Right kidney (tissue), 1 donor: ENCODE results near the gene LPIN1.
A peak's percentile ranks its signal among the peaks of the same experiment; 100 is the strongest.
"Not testable (repeated sequence)": the region's sequence is repeated elsewhere in the genome, so short reads cannot be mapped to it uniquely, and the experiment has no call there.

Experiments
- DNase-seq: peaks from one replicate; pipeline ENCODE4 v3.0.0-alpha.2; 2016

The LPIN1 gene

DNA sequence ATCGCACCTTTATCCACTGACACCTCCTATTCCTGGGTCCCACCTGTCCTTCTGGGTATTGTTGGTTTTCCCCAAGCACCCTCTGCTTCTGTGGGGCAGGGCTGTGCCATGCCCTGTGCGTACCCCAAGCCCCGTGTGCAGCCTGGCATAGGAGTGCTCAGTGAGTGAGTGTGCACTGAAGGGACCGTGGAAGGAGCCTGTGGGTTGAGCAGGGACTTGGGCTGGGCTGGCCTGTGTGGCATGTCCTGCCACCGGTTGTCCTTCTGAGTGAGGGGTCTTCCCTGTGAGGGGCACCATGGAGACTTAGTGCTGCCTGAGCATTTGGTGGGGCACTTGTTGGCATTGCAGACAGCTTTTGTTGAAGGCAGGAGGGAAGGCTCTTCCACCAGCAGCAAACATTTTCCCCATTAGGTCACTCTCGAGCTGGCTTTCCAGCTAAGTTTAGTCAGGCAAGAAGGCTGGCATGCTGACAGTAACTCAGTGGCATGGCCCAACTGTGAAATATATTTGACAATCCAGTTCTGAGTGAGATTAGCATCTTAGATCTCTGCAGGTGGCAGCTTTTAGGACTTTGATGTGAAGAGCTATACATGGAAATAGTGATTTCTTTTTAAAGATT is 64.7 kb downstream of the LPIN1 start:
- DNase-seq = no peak

DNA sequence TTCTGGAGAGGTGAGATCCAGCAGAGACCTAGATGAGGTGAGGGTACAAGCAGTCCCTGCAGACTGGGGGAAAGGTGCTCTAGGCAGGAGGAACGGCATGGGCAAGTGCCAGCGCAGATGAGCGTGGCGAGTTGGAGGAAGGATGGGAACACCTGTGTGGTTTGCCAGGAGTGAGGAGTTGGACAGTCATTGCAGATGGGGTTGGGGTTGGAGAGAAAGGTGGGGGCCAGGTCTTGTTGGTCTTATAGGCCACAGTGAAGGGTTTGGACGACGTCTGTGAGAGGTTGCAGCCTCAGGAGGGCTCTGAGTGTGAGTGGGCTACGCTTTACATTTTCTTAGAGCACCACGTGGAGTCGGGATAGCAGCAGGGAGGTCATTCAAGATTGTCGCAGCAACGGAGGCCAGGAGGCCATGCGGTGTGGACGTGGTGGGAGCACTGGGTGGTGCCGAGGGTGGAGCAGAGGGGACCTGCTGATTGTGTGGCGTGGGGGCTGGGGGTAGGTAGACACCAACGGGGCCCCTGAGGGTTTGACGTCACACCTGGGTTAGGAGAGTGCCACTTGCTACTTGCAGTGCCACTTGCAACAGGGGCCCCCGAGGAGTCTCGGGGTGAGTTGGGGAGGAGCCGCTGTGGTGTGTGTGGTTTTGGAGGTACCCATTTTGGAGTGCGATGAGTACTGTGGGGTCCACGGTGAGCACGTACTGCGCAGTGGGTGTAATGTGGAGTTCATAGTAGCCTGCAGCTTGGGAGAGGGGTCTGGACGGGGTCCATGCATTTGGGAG is 66.2 kb downstream of the LPIN1 start:
- no peak for DNase-seq

DNA sequence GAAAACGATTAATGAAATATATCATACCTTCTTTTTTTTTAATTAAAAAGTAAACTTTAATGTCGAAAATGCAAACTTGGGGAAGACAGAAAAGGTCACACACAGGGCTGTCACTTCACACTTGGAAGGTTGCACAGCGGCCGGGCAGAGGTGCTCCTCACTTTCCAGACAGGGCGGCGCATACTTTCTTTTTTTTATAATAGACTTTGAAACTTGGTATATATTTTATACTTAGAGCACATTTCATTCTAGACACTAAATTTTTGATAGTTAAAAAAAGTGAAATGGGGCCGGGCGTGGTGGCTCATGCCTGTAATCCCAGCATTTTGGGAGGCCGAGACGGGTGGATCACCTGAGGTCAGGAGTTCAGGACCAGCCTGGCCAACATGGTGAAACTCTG is 66.9 kb downstream of the LPIN1 start:
- DNase-seq = not testable (repeated sequence)

DNA sequence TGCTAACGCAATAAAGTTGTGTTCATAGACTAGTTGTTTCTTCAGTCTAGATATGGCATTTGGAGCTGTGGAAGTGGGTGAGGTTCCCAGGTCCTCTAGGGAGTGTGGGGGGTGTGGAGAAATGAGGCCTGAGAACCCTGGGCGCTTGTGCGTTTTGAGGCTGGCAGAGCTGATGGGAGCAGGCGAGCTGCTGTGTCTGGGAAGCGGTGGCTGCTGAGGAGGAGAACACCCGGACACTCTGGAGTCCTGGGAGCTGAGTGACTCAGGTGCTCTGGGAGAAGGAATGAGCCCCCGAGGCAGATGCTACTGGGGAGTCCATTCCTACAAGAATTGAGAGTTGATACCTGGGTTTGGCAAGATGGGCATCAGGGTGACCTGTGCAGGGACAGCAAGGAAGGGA is 67.5 kb downstream of the LPIN1 start:
- DNase-seq = no peak

DNA sequence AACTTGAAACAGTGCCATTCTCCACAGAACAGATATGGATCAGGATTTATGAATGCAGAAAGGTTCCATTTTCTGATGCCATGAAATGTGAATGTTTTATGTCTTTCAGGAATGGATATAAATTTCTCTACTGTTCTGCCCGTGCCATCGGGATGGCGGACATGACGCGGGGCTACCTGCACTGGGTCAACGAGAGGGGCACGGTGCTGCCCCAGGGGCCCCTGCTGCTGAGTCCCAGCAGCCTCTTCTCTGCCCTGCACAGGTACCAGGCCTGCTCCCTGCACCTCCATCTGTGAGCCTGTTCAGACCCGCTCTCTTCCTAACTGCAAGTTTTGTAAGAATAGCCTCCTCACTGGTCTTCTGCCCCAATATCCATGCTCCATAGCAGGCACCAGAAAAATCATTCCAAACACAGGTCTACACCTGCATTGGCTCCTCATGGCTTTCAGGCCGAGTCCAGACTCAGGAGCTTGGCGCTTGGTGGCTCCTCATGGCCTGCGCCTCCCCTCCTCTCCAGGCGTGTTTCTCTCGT is 68.6 kb downstream of the LPIN1 start:
- DNase-seq = no peak

DNA sequence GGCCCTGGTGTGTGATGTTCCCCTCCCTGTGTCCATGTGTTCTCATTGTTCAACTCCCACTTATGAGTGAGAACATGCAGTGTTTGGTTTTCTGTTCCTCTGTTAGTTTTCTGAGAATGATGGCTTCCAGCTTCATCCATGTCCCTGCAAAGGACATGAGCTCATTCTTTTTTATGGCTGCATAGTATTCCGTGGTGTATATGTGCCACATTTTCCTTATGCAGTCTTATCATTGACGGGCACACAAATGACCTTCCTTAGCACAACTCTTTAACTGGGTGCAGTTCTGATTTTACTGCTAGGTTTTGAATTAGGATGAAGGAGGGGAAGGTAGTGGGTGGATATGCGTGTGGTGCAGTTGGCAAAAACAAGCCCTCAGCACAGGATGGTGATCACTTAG is 70.5 kb downstream of the LPIN1 start:
- DNase-seq = not testable (repeated sequence)

DNA sequence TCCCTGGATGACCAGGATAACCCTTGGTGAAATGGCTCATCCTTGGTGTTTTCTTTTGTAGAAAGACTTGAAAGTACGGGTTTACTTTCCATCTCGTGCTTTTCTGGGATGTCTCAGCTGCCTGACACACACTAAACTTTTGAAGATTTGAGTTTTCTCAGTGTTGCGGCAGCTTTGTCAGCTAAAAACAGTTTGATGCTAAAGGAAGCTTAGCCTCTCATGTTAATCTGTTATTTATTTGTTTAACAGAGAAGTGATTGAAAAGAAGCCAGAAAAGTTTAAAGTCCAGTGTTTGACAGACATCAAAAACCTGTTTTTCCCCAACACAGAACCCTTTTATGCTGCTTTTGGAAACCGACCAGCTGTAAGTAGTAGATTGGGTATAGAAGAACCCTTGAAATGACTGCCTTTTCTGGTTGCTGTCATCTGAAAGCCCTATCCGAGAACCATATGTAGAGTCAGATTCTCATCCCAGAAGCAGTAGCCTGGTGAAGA is 72.8 kb downstream of the LPIN1 start:
- no peak for DNase-seq

DNA sequence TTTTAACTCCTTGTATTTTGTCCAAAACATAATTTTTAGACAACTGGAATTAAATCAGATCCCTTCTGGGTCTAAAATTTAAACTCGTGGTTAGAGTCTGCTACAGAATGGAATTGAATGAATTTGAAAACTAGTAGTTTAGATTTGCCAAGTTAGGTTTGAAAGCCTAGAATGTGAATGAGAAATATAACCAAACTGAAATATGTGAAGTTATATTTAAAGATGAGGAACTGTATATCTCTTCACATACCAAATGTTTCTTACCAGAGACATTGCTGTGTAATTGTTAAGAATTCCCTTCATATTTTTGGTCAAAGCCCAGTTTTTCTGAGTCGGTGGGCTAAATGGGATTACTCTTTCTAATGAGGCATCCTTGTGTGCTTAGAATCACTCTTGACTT is 74.2 kb downstream of the LPIN1 start:
- DNase-seq = no peak

DNA sequence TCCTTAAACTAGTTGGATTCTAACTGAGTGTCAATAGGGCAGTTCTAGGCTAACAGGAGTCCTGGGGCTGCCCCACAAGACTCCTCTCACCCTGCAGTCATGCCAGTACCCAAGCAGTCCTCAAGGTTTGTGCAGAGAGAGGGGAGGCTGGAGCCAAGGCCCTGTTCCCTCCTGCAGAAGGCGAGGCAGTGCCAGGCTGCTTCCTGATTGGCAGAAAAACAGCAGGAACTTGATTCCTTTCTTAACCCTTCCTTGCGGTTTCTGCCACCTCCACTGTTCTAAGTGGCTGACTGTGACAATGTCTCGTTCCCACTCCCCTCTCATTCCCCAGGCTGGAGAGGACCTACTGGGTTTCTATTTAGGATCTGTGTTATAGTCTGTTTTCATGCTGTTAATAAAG is 75.3 kb downstream of the LPIN1 start:
- DNase-seq = no peak

DNA sequence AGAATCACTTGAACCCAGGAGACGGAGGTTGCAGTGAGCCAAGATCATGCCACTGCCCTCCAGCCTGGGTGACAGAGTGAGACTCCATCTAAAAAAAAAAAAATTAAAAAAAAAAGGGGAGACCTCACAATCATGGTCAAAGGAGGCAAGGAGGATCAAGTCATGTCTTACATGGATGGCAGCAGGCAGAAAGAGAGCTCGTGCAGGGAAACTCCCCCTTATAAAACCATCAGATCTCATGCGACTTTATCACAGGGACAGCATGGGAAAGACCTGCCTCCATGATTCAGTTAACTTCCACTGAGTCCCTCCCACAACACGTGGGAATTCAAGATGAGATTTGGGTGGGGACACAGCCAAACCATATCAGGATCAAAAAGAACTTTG is 75.9 kb downstream of the LPIN1 start:
- not testable (repeated sequence) for DNase-seq

DNA sequence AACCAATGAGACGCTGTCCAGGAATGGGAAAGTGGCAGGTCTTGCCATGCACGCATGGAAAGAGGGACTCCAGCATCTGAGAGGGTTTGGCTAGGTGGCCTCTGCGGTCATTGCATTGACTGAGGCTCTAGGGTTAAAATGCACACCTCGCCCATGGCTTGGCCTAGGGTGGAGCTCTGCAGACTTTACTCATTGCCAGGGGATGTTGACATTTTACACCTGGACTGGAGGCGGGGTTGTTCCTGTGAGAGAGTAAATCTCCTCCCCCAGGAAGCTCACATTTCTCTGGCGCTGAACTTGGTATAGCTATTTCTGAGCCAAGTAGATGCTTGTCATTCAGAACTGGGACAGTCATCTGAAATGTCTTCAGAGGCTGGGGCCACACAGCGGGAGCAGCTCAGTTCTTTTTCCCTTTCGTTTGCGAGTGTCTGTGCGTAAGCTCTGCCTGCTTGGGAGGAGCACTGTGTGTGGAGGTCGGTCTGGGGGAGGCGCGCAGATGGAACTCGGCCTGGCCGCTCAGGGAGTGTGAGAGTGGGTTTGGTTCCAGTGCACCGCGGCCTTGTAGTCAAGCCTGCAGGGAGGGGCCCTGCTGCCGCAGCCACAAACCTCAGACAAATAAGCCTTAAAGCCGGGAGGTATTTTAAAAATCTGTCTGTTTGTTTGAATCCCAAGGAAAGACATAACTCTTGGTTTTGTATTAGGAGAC is 76.5 kb downstream of the LPIN1 start:
- no peak for DNase-seq

DNA sequence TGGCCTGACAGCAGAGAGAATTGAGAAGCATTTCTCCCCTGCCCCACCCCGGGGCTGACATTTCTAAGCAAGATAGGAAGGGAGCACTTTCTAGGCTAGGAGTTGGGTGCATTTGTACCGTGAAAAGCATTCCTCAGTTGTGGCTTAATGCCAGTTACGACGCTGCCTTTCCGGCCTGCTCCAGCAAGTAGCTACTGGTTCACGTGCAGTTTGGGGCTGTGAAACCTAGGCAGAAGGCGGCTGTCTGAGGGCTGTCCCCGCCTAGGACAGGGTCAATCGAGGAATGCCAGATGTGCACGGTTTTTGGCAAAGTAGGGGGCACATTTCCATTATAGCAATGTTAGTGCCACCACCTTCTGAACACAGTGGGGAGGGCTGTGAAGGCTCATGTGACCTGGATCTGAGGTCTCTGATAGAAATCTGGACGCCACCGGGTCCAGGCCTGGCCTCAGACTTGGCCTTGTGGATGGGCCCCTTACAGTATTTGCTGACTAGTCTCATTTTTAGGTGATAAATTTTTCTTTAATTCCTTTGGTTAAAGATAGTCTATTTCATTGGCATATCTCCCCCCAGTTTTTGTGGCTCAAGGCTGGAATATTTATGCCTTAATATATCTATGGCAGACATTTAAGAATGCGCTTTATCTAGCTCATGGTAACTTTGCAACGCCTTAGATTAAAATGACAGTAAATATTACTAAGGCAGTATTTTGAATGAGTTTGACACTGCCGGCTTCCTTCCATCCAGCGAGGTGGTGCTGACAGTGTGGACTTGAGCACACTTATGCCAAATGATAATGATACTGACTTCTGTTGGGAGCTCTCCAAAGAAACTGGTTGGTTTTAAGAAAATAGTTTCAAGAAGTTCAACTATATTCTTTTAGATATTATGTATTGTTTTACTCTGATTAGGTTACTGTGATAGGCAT is 78.7 kb downstream of the LPIN1 start:
- no peak for DNase-seq

DNA sequence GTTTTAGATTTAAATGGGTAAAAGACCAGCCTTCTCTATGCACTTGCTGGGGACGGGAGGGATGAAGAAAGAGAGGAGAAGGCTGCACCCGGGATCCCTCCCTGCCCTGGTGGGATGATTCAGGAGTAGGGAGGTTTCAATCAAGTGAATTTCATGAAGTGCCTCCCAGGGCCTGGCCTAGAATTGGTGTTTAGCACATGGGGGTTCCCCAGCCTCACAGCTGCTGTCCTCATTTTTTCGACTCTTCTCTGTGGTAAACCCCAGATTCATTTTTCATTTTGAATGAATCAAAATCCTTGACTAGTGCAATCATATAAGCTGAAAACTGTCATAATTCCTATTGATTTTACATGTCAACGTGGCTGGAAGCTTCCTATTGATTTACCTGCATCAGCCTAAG is 81.1 kb downstream of the LPIN1 start:
- no peak for DNase-seq

DNA sequence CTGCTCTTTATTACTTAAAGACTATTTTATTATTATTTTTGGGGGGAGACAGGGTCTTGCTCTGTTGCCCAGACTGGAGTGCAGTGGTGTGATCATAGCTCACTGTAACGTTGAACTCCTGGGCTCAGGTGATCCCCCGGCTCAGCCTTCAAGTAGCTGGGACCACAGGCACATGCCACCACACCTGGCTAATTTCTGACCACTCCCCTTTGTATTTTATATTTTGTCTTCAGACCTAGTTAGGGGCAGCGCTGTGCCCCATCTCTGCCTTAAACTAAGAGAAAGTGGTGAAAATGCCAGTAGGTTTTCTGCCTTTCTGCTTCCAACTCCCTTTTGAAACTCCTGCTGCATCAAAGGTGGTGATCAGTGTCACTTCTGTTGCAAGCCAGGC is 82.5 kb downstream of the LPIN1 start:
- DNase-seq = no peak

DNA sequence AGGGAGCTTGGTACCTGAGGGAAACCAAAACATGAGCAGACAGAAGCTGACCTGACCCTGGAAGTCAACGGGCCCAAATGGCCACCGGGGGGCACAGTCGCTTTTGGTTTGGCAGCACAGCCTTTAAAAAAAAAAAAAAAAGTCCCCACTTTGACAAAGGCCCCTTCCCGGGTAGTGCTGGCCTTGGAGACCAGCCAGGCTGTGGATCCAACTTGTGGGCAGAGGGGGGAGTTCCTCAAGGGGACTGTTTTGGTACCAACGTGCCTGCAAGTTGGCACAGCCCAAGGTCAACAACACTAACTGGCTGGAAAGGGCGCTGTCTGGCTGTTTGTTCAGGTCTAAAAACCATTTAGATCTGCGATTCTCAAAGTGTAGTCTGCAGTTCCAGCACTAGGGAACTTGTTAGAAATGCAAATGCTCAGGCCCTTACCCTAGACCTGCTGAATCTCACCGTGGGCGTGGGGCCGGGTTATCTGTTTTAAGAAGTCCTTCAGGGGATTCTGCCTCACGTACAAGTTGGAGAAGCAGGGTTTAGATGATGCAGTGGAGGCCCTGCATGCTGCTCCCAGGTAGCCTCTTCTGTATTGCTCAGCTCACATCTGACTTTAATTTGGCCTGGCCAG is 83.0 kb downstream of the LPIN1 start:
- DNase-seq = peak; percentile 73

DNA sequence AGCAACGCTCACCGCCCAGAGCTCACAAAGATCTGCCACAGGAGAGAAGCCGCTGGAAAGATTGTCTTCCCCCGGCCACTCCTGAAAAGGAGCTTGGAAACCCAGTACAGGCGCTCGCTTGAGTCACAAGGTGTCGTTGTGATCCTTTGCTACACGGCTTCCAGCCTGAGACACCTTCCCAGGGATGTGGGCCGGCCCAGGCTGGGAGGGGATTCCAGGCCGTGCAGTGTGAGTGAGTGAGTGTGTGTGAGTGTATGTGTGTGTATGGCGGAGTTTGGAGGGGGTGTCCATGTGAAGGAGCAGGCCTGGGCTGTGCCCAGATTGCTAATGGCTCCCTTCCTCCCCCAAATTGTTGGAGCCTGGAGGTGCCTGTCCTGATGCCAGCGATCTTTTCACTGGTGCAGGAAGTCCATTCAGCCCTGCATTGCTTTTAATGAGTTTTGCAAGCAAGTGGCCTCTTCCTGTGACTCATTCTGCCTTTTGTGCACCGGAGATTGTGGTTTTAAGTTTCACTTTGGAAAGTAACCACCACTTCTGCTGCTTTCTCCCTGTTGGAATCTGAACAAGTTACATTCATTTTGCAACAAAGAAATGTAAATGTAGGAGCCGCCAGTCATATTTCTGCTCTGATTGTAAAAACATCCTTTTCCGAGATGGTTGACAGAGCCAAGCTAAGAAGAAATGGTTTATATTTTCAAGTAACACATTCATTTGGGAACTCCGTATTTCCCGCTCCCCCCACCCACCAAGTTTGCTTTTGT is 83.7 kb downstream of the LPIN1 start:
- DNase-seq = peak; percentile 91

DNA sequence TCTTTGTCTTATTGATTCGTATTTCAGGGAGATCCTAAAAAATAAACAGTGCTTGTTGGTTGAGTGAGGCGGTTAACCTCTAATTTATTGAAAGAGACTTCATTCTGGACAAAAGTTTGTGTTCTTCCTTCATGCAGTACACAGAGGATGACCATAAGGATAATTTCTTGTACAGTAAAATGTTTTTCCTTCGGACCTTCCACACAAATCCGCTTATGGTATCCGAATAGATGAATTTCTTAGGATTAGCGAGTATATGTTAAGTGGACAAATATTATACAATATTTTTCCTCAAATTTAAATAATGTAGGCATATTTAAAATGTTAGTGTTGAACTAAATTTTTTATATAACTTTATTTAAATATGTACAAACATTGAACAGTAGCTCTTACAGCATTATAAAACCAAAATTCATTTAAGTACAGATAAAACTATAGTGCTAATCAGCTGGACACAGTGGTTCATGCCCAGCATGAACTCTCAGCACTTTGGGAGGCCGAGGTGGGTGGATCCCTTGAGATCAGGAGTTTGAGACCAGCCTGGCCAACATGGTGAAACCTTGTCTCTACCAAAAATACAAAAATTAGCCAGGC is 84.4 kb downstream of the LPIN1 start:
- no peak for DNase-seq

DNA sequence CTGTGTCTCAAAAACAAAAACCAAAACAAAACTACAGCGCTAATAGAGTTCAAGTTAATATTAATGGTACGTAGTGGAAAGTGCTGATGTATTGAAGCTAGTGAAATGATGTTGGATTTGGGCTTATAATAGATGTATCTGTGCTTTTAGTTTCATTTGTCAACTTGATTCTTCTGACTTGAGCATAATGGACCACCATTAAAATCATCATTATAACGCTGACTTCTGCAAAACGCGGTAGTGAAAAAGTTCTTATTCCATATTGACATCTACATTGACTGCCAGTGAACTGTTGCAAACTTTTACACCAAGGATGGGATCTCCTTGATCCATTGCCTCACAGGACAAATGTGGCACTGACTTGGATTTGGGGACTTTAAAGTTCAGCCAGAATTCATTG is 85.0 kb downstream of the LPIN1 start:
- DNase-seq = no peak

DNA sequence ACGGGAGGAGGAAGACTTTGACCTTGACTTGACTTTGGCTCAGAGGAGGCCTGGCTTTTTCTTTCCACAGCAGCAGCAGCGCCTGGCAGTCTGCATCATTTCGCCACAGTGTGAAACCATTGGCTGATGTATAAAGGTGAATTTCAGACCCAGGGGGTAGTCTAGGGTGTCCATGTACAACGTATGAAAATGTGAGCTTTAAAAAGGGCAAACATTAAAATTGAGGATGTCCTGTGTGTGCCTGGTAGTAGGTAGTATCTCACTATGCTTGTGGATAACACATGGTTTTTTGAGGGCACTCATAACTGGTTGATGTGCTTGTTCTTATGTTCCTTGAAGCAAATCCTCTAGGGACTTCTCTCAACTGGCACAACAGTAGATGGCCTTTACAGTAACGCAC is 86.1 kb downstream of the LPIN1 start:
- no peak for DNase-seq

DNA sequence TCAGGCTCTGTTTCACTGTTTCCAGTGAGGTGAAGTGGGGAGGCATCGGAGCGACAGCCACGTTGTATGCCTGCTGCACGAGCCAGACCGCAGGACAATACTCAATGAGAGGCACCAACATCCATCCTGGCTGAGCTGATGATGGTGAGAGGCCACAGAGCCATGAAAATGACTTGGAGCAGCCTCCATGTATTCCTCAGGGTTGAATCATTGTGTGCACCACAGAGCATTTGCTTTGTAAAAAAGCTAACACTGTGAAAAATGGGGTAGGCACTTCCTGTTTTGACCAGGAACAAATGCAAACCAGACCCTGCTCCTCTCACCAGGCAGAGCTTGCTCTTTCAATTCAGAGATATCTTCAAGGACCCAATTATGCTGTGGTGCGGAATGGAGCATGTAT is 87.2 kb downstream of the LPIN1 start:
- no peak for DNase-seq
